NCI-H1417 treated with DMSO at 0.1 percent for 48 hours (cell line): ENCODE data around the gene NKD2.

Experiments used
- DNase-seq: peaks from one replicate; lab custom pipeline; 2025; lab: John Stamatoyannopoulos, UW

Gene NKD2

GRCh38 chr5:1042626-1043025 lies 34.0 kb downstream of the NKD2 start:
- DNase-seq, result no peak

GRCh38 chr5:1043327-1043726 lies 34.7 kb downstream of the NKD2 start:
- DNase-seq, result no peak

GRCh38 chr5:1044117-1044516 lies 35.5 kb downstream of the NKD2 start:
- no peak for DNase-seq

GRCh38 chr5:1045960-1046560 lies 37.5 kb downstream of the NKD2 start:
- DNase-seq, result no peak

GRCh38 chr5:1047332-1047965 lies 38.8 kb downstream of the NKD2 start:
- no peak for DNase-seq

GRCh38 chr5:1048162-1048721 lies 39.6 kb downstream of the NKD2 start:
- no peak for DNase-seq

GRCh38 chr5:1048861-1049838 lies 40.5 kb downstream of the NKD2 start:
- no peak for DNase-seq

GRCh38 chr5:1050423-1051365 lies 42.1 kb downstream of the NKD2 start:
- DNase-seq, result no peak

GRCh38 chr5:1051366-1051720 lies 42.7 kb downstream of the NKD2 start:
- DNase-seq, result no peak

GRCh38 chr5:1052076-1052475 lies 43.5 kb downstream of the NKD2 start:
- DNase-seq, result no peak

GRCh38 chr5:1052641-1053390 lies 44.2 kb downstream of the NKD2 start:
- DNase-seq, result no peak

- no peak for DNase-seq
Measured at GRCh38 chr5:1053391-1054017, 44.9 kb downstream of the NKD2 start.

- no peak for DNase-seq
Measured at GRCh38 chr5:1054018-1054798, 45.6 kb downstream of the NKD2 start.

GRCh38 chr5:1054799-1055775 lies 46.5 kb downstream of the NKD2 start:
- DNase-seq, result no peak

- no peak for DNase-seq
Measured at GRCh38 chr5:1055896-1056610, 47.5 kb downstream of the NKD2 start.

GRCh38 chr5:1056611-1057484 lies 48.2 kb downstream of the NKD2 start:
- DNase-seq, result no peak
